CD14-positive monocyte (primary cell): ENCODE data around the gene MRE11. TPM values are rescaled to one million over a fixed set of nuclear protein-coding genes. Genes with fewer than 3 reads are reported as not detected.

ENCODE experiments used
- DNase-seq, 3 donors: peaks; one replicate each; pipeline ENCODE4 v3.0.0-alpha.2; 2011 to 2022
- H2AFZ ChIP-seq: 2 replicates; pipeline ENCODE4 v1.6.0; 2012; ENCODE audit warnings: mild to moderate bottlenecking, low read depth, low read length, inconsistent platforms; ENCODE audit not compliant: insufficient read depth, poor library complexity, severe bottlenecking
- H3K27ac ChIP-seq, 2 donors: 1 replicate in 1 of 2; 2 replicates in 1 of 2; pipeline ENCODE4 v1.5.1; 2012 to 2013; ENCODE audit warnings: low read length in 2 of 2, control low read depth in 1 of 2, inconsistent platforms in 1 of 2, low read depth in 1 of 2, mild to moderate bottlenecking in 1 of 2
- H3K27me3 ChIP-seq, 2 donors: one replicate each; pipeline versions ENCODE4 v1.6.0 to v1.6.1; 2011 to 2013; ENCODE audit warnings: low read length in 2 of 2; ENCODE audit not compliant: control insufficient read depth in 2 of 2, insufficient read depth in 2 of 2
- H3K36me3 ChIP-seq, 2 donors: replicated peaks in 1 of 2; 1 replicate in 1 of 2; 2 replicates in 1 of 2; pipeline versions ENCODE4 v1.5.1 to v1.6.1; 2012 to 2013; ENCODE audit warnings: low read length in 2 of 2, control low read depth in 1 of 2, inconsistent platforms in 1 of 2, mild to moderate bottlenecking in 1 of 2; ENCODE audit not compliant: insufficient read depth in 2 of 2, control insufficient read depth in 1 of 2
- H3K4me1 ChIP-seq, 2 donors: 1 replicate in 1 of 2; 2 replicates in 1 of 2; pipeline versions ENCODE4 v1.5.1 to v1.6.1; 2012 to 2013; ENCODE audit warnings: low read length in 2 of 2, control low read depth in 1 of 2, inconsistent platforms in 1 of 2, mild to moderate bottlenecking in 1 of 2, moderate library complexity in 1 of 2; ENCODE audit not compliant: insufficient read depth in 2 of 2, control insufficient read depth in 1 of 2
- H3K4me2 ChIP-seq: replicated peaks from 2 replicates; pipeline ENCODE3; 2012; ENCODE audit warnings: low read length, moderate library complexity, mild to moderate bottlenecking; ENCODE audit not compliant: poor library complexity, severe bottlenecking; ENCODE audit errors: extremely low read depth
- H3K4me3 ChIP-seq, 3 experiments: fragments of 200-600 bp in 1 of 3; sonication (generic) in 1 of 3; replicated peaks in 1 of 3; 1 replicate in 2 of 3; 2 replicates in 1 of 3; pipeline ENCODE4 v1.5.1; 2011 to 2013; ENCODE audit warnings: low read length in 3 of 3, mild to moderate bottlenecking in 3 of 3, control low read depth in 2 of 3, low read depth in 2 of 3, inconsistent platforms in 1 of 3, moderate library complexity in 1 of 3
- H3K79me2 ChIP-seq: 2 replicates; pipeline ENCODE4 v1.6.0; 2012; ENCODE audit warnings: mild to moderate bottlenecking, control low read depth, inconsistent platforms, low read length, moderate library complexity; ENCODE audit not compliant: insufficient read depth
- H3K9ac ChIP-seq: 2 replicates; pipeline ENCODE4 v1.6.0; 2017; ENCODE audit warnings: low read length, mild to moderate bottlenecking; ENCODE audit not compliant: insufficient read depth, poor library complexity, severe bottlenecking
- H3K9me3 ChIP-seq, 2 donors: replicated peaks in 1 of 2; 1 replicate in 1 of 2; 2 replicates in 1 of 2; pipeline versions ENCODE4 v1.5.1 to v1.6.1; 2012 to 2013; ENCODE audit warnings: low read length in 2 of 2, control low read depth in 1 of 2; ENCODE audit not compliant: control insufficient read depth in 1 of 2, insufficient read depth in 1 of 2
- H4K20me1 ChIP-seq: 2 replicates; pipeline ENCODE4 v1.6.0; 2012; ENCODE audit warnings: mild to moderate bottlenecking, low read length, control low read depth, moderate library complexity; ENCODE audit not compliant: insufficient read depth
- H3K27ac Mint-ChIP-seq, 7 donors: one replicate each; pipeline ENCODE4 v1.8.0; 2020; ENCODE audit warnings: mild to moderate bottlenecking in 7 of 7, mixed read lengths in 7 of 7, moderate library complexity in 6 of 7, inconsistent platforms in 2 of 7
- H3K27me3 Mint-ChIP-seq, 3 donors: one replicate each; pipeline ENCODE4 v1.8.0; 2021 to 2022; ENCODE audit warnings: low read depth in 3 of 3, mild to moderate bottlenecking in 3 of 3, mixed read lengths in 3 of 3, moderate library complexity in 3 of 3, inconsistent platforms in 1 of 3
- H3K36me3 Mint-ChIP-seq, 2 donors: one replicate each; pipeline ENCODE4 v1.8.0; 2020; ENCODE audit warnings: mixed read lengths in 2 of 2, inconsistent platforms in 1 of 2, mild to moderate bottlenecking in 1 of 2
- H3K4me1 Mint-ChIP-seq: one replicate; pipeline ENCODE4 v1.8.0; 2020; ENCODE audit warnings: mild to moderate bottlenecking, mixed read lengths
- H3K4me3 Mint-ChIP-seq, 2 donors: one replicate each; pipeline ENCODE4 v1.8.0; 2020; ENCODE audit warnings: mild to moderate bottlenecking in 2 of 2, mixed read lengths in 2 of 2, moderate library complexity in 1 of 2
- H3K9me3 Mint-ChIP-seq, 7 donors: one replicate each; pipeline ENCODE4 v1.8.0; 2020 to 2022; ENCODE audit warnings: mixed read lengths in 7 of 7, mild to moderate bottlenecking in 6 of 7, moderate library complexity in 6 of 7, inconsistent platforms in 2 of 7
- WGBS: methylation state at CpG from one replicate; pipeline ENCODE4 v1.1.5; 2013; ENCODE audit warnings: missing lambda C conversion rate; ENCODE audit not compliant: insufficient coverage; 5-methylcytosine and 5-hydroxymethylcytosine counted together
- intact Hi-C, 2 donors: fragments of 100-400 bp; cut with micrococcal nuclease; formaldehyde crosslinking; loops; one replicate each; pipeline versions ENCODE4 v1.15.0 to v1.15.1; 2023
- polyA plus RNA-seq, 3 donors: library from polyadenylated mRNA; depleted of rRNA in 1 of 3; unstranded in 2 of 3; stranded (reverse) in 1 of 3; fragments of 300-500 nt in 2 of 3; fragments of >200 nt in 1 of 3; fragmentation: Illumina TruSeq in 2 of 3; gene quantifications; 1 replicate in 2 of 3; 2 replicates in 1 of 3; pipeline ENCODE4 v1.2.3, GENCODE V29; 2012 to 2021
- TF ChIP-seq, protein P1 (sequence below): fragments of 200-600 bp; IDR thresholded peaks from one replicate; pipeline ENCODE4 v1.8.0; 2022; ENCODE audit warnings: antibody characterized with exemption, mild to moderate bottlenecking

MRE11 gene
- polyA plus RNA-seq, 3 donors: 7.8 to 12.1 (median 10.5) TPM

DNA sequence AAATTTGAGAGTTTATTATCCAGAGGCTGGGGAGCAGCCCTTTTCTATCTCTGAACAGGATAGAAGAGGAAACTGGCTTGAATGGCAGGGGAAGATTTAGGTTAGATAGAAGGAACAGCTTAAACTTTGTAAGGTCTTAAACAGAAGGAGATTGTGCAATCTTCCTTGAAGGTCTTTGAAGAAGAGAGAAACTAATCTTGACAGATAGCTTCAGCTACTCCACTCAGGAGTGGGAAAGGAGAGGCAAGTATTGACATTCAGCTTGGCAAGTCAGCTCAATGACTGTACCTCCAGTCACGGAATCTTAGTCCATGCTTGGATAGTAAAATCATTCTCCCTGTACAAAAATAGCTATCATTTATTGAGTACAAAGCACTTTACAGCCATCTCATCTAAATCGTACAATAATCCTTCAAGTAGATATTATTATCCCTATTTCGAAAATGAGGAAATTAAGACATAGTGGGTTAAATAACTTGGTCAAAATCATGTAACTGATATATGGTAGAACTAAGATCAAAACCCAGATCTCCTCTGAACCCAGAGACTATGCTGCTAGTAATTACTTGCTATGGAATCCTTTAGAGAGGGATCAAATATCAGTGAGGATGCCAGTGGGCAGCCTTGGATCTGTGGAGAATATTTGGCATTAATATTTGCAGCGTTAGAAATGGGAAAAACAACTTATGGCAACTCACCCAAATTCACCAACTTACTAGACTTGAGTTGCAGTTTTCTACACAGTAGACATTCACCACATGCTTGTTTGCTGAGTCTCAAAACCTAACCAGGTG is 33.2 kb upstream of the MRE11 start:
- H3K27me3 ChIP-seq: no peaks in the 10 kb centered on the region
- Mint-ChIP-seq H3K4me1 (peaks cover 23% of the 10 kb centered on the region), H3K27ac (peak overlapping the region; percentile 23 to 84 (median 80)), H3K9me3 (no peaks in the 10 kb centered on the region), H3K27me3 (no peaks in the 10 kb centered on the region), H3K36me3 (no peaks in the 10 kb centered on the region), H3K4me3 (peak overlapping the region; percentile 51 to 84)
- no peak overlapping the region for H3K9ac ChIP-seq
- H4K20me1 ChIP-seq: no peaks in the 10 kb centered on the region
- peak overlapping the region; percentile 47 for H3K4me2 ChIP-seq
- H2AFZ ChIP-seq: peak overlapping the region; percentile 43
- peaks cover 20 to 21% of the 10 kb centered on the region in 2 donors for H3K4me1 ChIP-seq
- H3K79me2 ChIP-seq: peaks cover 8% of the 10 kb centered on the region
- no peaks in the 10 kb centered on the region for H3K9me3 ChIP-seq
- WGBS: no CpG with 5 or more reads among the region's 4 CpGs
- H3K4me3 ChIP-seq: peak overlapping the region in 2 of 3 experiments; percentile 30 to 54
- TF ChIP-seq, protein P1, sequence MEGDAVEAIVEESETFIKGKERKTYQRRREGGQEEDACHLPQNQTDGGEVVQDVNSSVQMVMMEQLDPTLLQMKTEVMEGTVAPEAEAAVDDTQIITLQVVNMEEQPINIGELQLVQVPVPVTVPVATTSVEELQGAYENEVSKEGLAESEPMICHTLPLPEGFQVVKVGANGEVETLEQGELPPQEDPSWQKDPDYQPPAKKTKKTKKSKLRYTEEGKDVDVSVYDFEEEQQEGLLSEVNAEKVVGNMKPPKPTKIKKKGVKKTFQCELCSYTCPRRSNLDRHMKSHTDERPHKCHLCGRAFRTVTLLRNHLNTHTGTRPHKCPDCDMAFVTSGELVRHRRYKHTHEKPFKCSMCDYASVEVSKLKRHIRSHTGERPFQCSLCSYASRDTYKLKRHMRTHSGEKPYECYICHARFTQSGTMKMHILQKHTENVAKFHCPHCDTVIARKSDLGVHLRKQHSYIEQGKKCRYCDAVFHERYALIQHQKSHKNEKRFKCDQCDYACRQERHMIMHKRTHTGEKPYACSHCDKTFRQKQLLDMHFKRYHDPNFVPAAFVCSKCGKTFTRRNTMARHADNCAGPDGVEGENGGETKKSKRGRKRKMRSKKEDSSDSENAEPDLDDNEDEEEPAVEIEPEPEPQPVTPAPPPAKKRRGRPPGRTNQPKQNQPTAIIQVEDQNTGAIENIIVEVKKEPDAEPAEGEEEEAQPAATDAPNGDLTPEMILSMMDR: no peak
- intact Hi-C loops: no loop called here
- H3K27ac ChIP-seq: peak overlapping the region in 1 of 2 donors; percentile 62
- peak; percentile 17 to 58 (median 37) for DNase-seq
- H3K36me3 ChIP-seq: no peaks in the 10 kb centered on the region

GRCh38 chr11:94525546-94526324 is 32.1 kb upstream of the MRE11 start:
- H3K27ac ChIP-seq: peak overlapping the region in 1 of 2 donors; percentile 62
- H3K27ac Mint-ChIP-seq: peak overlapping the region in 5 of 7 donors; percentile 26 to 80 (median 57)
- H2AFZ ChIP-seq: no peak overlapping the region
- no peaks in the 10 kb centered on the region for H3K9me3 ChIP-seq
- peaks cover 23% of the 10 kb centered on the region for H3K4me1 Mint-ChIP-seq
- TF ChIP-seq, protein P1: no peak
- no peaks in the 10 kb centered on the region for H3K27me3 Mint-ChIP-seq
- WGBS: no CpG with 5 or more reads among the region's 5 CpGs
- peaks cover 20 to 21% of the 10 kb centered on the region in 2 donors for H3K4me1 ChIP-seq
- peak overlapping the region in 1 of 3 experiments; percentile 54 for H3K4me3 ChIP-seq
- no peaks in the 10 kb centered on the region for H3K36me3 ChIP-seq
- intact Hi-C loops: no loop called here
- H3K4me2 ChIP-seq: peak overlapping the region; percentile 47
- H3K4me3 Mint-ChIP-seq: peak overlapping the region; percentile 35 to 84
- H3K9ac ChIP-seq: no peak overlapping the region
- no peaks in the 10 kb centered on the region for H3K27me3 ChIP-seq
- H3K79me2 ChIP-seq: peaks cover 8% of the 10 kb centered on the region
- H4K20me1 ChIP-seq: no peaks in the 10 kb centered on the region
- peak; percentile 38 to 52 (median 52) for DNase-seq
- no peaks in the 10 kb centered on the region for H3K9me3 Mint-ChIP-seq
- H3K36me3 Mint-ChIP-seq: no peaks in the 10 kb centered on the region
